ENCODE measurements around the gene NGF. TPM values are rescaled to one million over a fixed set of nuclear protein-coding genes. Genes with fewer than 3 reads are reported as not detected.

Gene NGF
- total and polyA plus RNA-seq, 2 of the 4 experiments (the other 2 are of a cell fraction): 12.5 to 21.7 TPM

- H3K9me3 ChIP-seq (ENCODE audit: control insufficient read depth, insufficient read depth, low read length): no peaks in the 10 kb centered on the region
- in situ Hi-C loops (cut with MboI; ENCODE audit: low sequenced_read_pairs) (no loop called here), dilution Hi-C loops (cut with HindIII; ENCODE audit: low sequenced_read_pairs, unreplicated experiment) (no loop called here), intact Hi-C loops (cut with micrococcal nuclease) (no loop called here)
- no peak overlapping the region for H3K9ac ChIP-seq (ENCODE audit: low read depth, low read length)
- H2BK120ac ChIP-seq (ENCODE audit: low read depth, low read length): no peak overlapping the region
- no peaks in the 10 kb centered on the region for H3K27me3 ChIP-seq (ENCODE audit: control insufficient read depth, insufficient read depth, low read length)
- no peak overlapping the region for H3K4ac ChIP-seq (ENCODE audit: low read depth, low read length)
- peaks cover 3% of the 10 kb centered on the region for H3K36me3 ChIP-seq (ENCODE audit: control insufficient read depth, insufficient read depth, low read length)
- no peak overlapping the region for H4K8ac ChIP-seq (ENCODE audit: low read depth in 2 of 2, low read length in 2 of 2)
- no peaks in the 10 kb centered on the region for H3K9me1 ChIP-seq (ENCODE audit: insufficient read depth, low read length)
- ChIA-PET POLR2A (ENCODE audit: unreplicated experiment) (no interaction called here), CTCF (no interaction called here)
- no peak overlapping the region for H2AK9ac ChIP-seq (replicated peaks; ENCODE audit: low read depth, low read length, poor library complexity)
- no peak overlapping the region for H2BK20ac ChIP-seq (ENCODE audit: low read depth, low read length)
- no peak overlapping the region for H2AFZ ChIP-seq (replicated peaks; ENCODE audit: low read length, poor library complexity)
- H2BK5ac ChIP-seq (ENCODE audit: low read depth, low read length, poor library complexity, severe bottlenecking): no peak overlapping the region
- DNase-seq: no peak
- no peak overlapping the region for H3K27ac ChIP-seq (ENCODE audit: insufficient read depth, low read length)
- no peak overlapping the region for H2AK5ac ChIP-seq (ENCODE audit: low read depth, low read length)
- no peak overlapping the region for H4K91ac ChIP-seq (ENCODE audit: insufficient read depth, low read depth, low read length)
- H3K14ac ChIP-seq (replicated peaks; ENCODE audit: low read depth, low read length): no peak overlapping the region
- no peak overlapping the region for H3K4me3 ChIP-seq (ENCODE audit: insufficient read depth, low read depth, low read length)
- no peak overlapping the region for H3K23ac ChIP-seq (ENCODE audit: low read depth, low read length)
- 0 out of 4 replicates have a peak, but pooled peaks cover 0 to 6% of the 10 kb centered on the region in 2 experiments for H3K79me1 ChIP-seq (ENCODE audit: low read depth in 1 of 2, low read length in 2 of 2)
- no peak overlapping the region for H3K56ac ChIP-seq (ENCODE audit: extremely low read depth, insufficient read depth, low read length)
- no CpG with 5 or more reads among the region's 3 CpGs for WGBS, 2 experiments (ENCODE audit: extremely low coverage in 2 of 2, insufficient read length in 1 of 2)
- H3K4me2 ChIP-seq (ENCODE audit: low read depth, low read length): no peak overlapping the region
- no peak overlapping the region for H3K18ac ChIP-seq (ENCODE audit: low read depth, low read length)
- H3K4me1 ChIP-seq (ENCODE audit: control insufficient read depth, insufficient read depth, low read length): no peaks in the 10 kb centered on the region
- TF ChIP-seq RFX5 (IDR thresholded peaks at IDR 0.05; ENCODE audit: low read depth, low read length) (no peak), CHD1 (IDR thresholded peaks at IDR 0.05; ENCODE audit: low read depth, low read length) (no peak), CEBPB (IDR thresholded peaks at IDR 0.05; ENCODE audit: low read depth, low read length) (no peak), CTCF (conservative IDR thresholded peaks at IDR 0.05; ENCODE audit: low read depth, low read length) (no peak), MXI1 (IDR thresholded peaks at IDR 0.05; ENCODE audit: borderline replicate concordance, low read depth, low read length) (no peak), USF2 (IDR thresholded peaks at IDR 0.05; ENCODE audit: low read depth, low read length) (no peak)
- no TSS peak for BruUV-seq (replicated peaks)
- H4K20me1 ChIP-seq (ENCODE audit: insufficient read depth, low read length): no peaks in the 10 kb centered on the region
- no peak overlapping the region for H2BK15ac ChIP-seq (ENCODE audit: low read depth, low read length)
- ATAC-seq (ENCODE audit: low read depth): peak; percentile 49; the same call in 1 of the 2 replicates
- H4K5ac ChIP-seq (ENCODE audit: low read depth, low read length): no peak overlapping the region
Measured at GRCh38 chr1:115288591-115289198, 49.4 kb downstream of the NGF start.

Measured in IMR-90 (cell line).